K562 (cell line): Measurements from ENCODE around the gene EHBP1L1. TPM values are rescaled to one million over a fixed set of nuclear protein-coding genes. Genes with fewer than 3 reads are reported as not detected.
A peak's percentile ranks its signal among the peaks of the same experiment; 100 is the strongest.

Source experiments
- ATAC-seq: fragments of 200-7000 bp; cut with Tn5 transposase; 3 replicates; pipeline ENCODE4 v1.9.1; 2020; ENCODE audit warnings: moderate library complexity
- BruUV-seq: library from RNA; stranded (reverse); fragments of 400-500 nt; replicated peaks from 2 replicates; lab custom pipeline; 2021; lab: Mats Ljungman, UMichigan
- CTCF ChIA-PET: fragments of 300-600 bp; formaldehyde crosslinking; extraction: SDS; loops from one replicate; lab custom pipeline; 2021; ENCODE audit warnings: low intra/inter-chr PET ratio; lab: Yijun Ruan, JAX
- POLR2A ChIA-PET: fragments of 300-600, 350-650 bp; sonication (Branson Sonifier 250); formaldehyde crosslinking; extraction: SDS; loops from one replicate; lab custom pipeline; 2021; ENCODE audit warnings: antibody characterized with exemption, inconsistent platforms; lab: Yijun Ruan, JAX
- DNase-seq, 4 experiments: peaks; one replicate each; pipeline versions ENCODE4 v3.0.0 to v3.0.0-alpha.2; 2011 to 2018; ENCODE audit warnings: low spot score in 3 of 4, mixed read lengths in 3 of 4; ENCODE audit errors: extremely low read depth in 1 of 4
- FAIRE-seq: peaks from 2 replicates; lab custom pipeline; 2011; peaks lifted over from hg19 to GRCh38; lab: Jason Lieb, UNC
- H2AFZ ChIP-seq: 2 replicates; pipeline ENCODE4 v1.6.0; 2011; ENCODE audit warnings: low read depth, low read length, control low read depth, inconsistent platforms
- H3K27ac ChIP-seq: fragments of 200-600 bp; 3 replicates; pipeline ENCODE4 v1.8.0; 2011; ENCODE audit warnings: low read depth, mild to moderate bottlenecking, control low read depth, inconsistent platforms, low read length, moderate library complexity, mixed read lengths; ENCODE audit errors: extremely low read depth
- H3K27me3 ChIP-seq, 2 experiments: fragments of 300-600 bp in 1 of 2; 2 replicates in 1 of 2; 3 replicates in 1 of 2; pipeline versions ENCODE4 v1.6.0 to v1.8.0; 2011; ENCODE audit warnings: inconsistent platforms in 2 of 2, low read length in 2 of 2, mild to moderate bottlenecking in 1 of 2, mixed read lengths in 1 of 2, moderate library complexity in 1 of 2; ENCODE audit not compliant: control insufficient read depth in 2 of 2, insufficient read depth in 2 of 2
- H3K36me3 ChIP-seq: fragments of 300-600 bp; 3 replicates; pipeline ENCODE4 v1.8.0; 2011; ENCODE audit warnings: mild to moderate bottlenecking, low read length, inconsistent platforms; ENCODE audit not compliant: control insufficient read depth, insufficient read depth
- H3K4me1 ChIP-seq, 2 experiments: fragments of 200-600 bp in 1 of 2; replicated peaks in 1 of 2; 2 replicates in 1 of 2; 3 replicates in 1 of 2; pipeline versions ENCODE4 v1.5.1 to v1.8.0; 2011; ENCODE audit warnings: inconsistent platforms in 2 of 2, low read length in 2 of 2, mild to moderate bottlenecking in 1 of 2, mixed read lengths in 1 of 2, moderate library complexity in 1 of 2; ENCODE audit not compliant: control insufficient read depth in 2 of 2, insufficient read depth in 2 of 2
- H3K4me2 ChIP-seq: 2 replicates; pipeline ENCODE4 v1.6.1; 2011; ENCODE audit warnings: low read length, control low read depth, inconsistent platforms, mixed read lengths; ENCODE audit not compliant: insufficient read depth
- H3K4me3 ChIP-seq: fragments of 200-600 bp; sonication (generic), shearing (Covaris generic); 2 replicates; pipeline ENCODE4 v1.5.1; 2016; ENCODE audit warnings: control low read depth, inconsistent platforms
- H3K79me2 ChIP-seq: fragments of 200-600 bp; 3 replicates; pipeline ENCODE4 v1.8.0; 2011; ENCODE audit warnings: low read length, inconsistent platforms; ENCODE audit not compliant: control insufficient read depth, insufficient read depth
- H3K9ac ChIP-seq, 2 experiments: 2 replicates each; pipeline versions ENCODE4 v1.6.0 to v1.6.1; 2011; ENCODE audit warnings: low read depth in 2 of 2, low read length in 2 of 2, control low read depth in 1 of 2, inconsistent platforms in 1 of 2, mild to moderate bottlenecking in 1 of 2, mixed read lengths in 1 of 2; ENCODE audit not compliant: insufficient read depth in 1 of 2
- H3K9me1 ChIP-seq: one replicate; pipeline ENCODE4 v1.6.0; 2011; ENCODE audit warnings: inconsistent platforms, mild to moderate bottlenecking, low read length, moderate library complexity; ENCODE audit not compliant: control insufficient read depth, insufficient read depth
- H3K9me3 ChIP-seq: replicated peaks from 2 replicates; pipeline ENCODE4 v1.5.1; 2011; ENCODE audit warnings: low read depth, low read length, inconsistent platforms; ENCODE audit not compliant: control insufficient read depth, insufficient read depth
- H4K20me1 ChIP-seq: replicated peaks from 2 replicates; pipeline ENCODE4 v1.6.1; 2011; ENCODE audit warnings: low read length, inconsistent platforms, mixed read lengths; ENCODE audit not compliant: control insufficient read depth, insufficient read depth
- CBX1 ChIP-seq: sonication (generic); IDR thresholded peaks from 2 replicates; pipeline ENCODE4 v1.6.1; 2016; ENCODE audit warnings: antibody characterized with exemption, low read depth, mild to moderate bottlenecking
- ZBTB40 ChIP-seq, 2 experiments: fragments of 450-650 bp in 1 of 2; sonication (generic) in 1 of 2; formaldehyde crosslinking in 1 of 2; IDR thresholded peaks; 2 replicates each; pipeline versions ENCODE4 v1.7.1 to v1.9.0; 2016 to 2022; ENCODE audit warnings: inconsistent platforms in 1 of 2, mild to moderate bottlenecking in 1 of 2, missing genetic modification reagents in 1 of 2
- ZSCAN32 ChIP-seq: fragments of 450-650 bp; formaldehyde crosslinking; IDR thresholded peaks from 2 replicates; pipeline ENCODE4 v1.4.0; 2020; ENCODE audit warnings: mild to moderate bottlenecking, moderate library complexity
- WGBS: fragments of 100-300 bp; shearing (Covaris generic); methylation state at CpG from one replicate; pipeline ENCODE4 v1.1.6; 2016; ENCODE audit warnings: low coverage, mixed read lengths; ENCODE audit not compliant: insufficient coverage; ENCODE audit errors: missing lambda C conversion rate; 5-methylcytosine and 5-hydroxymethylcytosine counted together
- in situ Hi-C: fragments of 300-500 bp; cut with MboI; formaldehyde crosslinking; loops from 4 replicates; pipeline ENCODE4 v1.15.0; 2018; ENCODE audit warnings: inconsistent platforms, mixed read lengths
- intact Hi-C: fragments of 100-400 bp; cut with micrococcal nuclease; formaldehyde crosslinking; loops from 2 replicates; pipeline ENCODE4 v1.14.2; 2022
- polyA plus RNA-seq, 8 experiments: library from polyadenylated mRNA; depleted of rRNA in 4 of 8; stranded (reverse) in 5 of 8; unstranded in 3 of 8; fragments of >200 nt; fragmentation: Nextera tagmentation in 2 of 8; fragmentation: Illumina TruSeq in 1 of 8; extraction: Ambion mirVana in 2 of 8; extraction: Trizol in 1 of 8; gene quantifications; 2 replicates each; pipeline versions ENCODE4 v1.2.1 to v1.2.3, GENCODE V29; 2011 to 2014; ENCODE audit warnings: inconsistent platforms in 1 of 8, missing spikeins in 1 of 8
- total RNA-seq, 7 experiments: library from RNA; depleted of rRNA in 6 of 7; stranded (reverse); fragments of >200 nt in 6 of 7; fragmentation: Illumina TruSeq in 2 of 7; extraction: Trizol in 2 of 7; gene quantifications; 2 replicates each; pipeline versions ENCODE4 v1.2.1 to v1.2.3, GENCODE V29; 2011 to 2021; ENCODE audit warnings: low replicate concordance in 1 of 7

The EHBP1L1 gene
- total and polyA plus RNA-seq, 9 of the 15 experiments (the other 6 are each of a cell fraction or from before 2014, with no cell fraction given), result 0.03 to 87.1 (median 26.3) TPM

GRCh38 chr11:65559535-65559934 lies 16.3 kb upstream of the EHBP1L1 start:
- FAIRE-seq (peak; percentile 15), ATAC-seq (no peak), DNase-seq (no peak)
- intact Hi-C loops, result no loop called here
- no peaks in the 10 kb centered on the region for H3K27me3 ChIP-seq
- H3K36me3 ChIP-seq, result no peaks in the 10 kb centered on the region
- H3K4me2 ChIP-seq, result no peak overlapping the region
- H4K20me1 ChIP-seq, result no peaks in the 10 kb centered on the region
- no TSS peak for BruUV-seq
- H3K4me1 ChIP-seq, result peaks cover 44 to 69% of the 10 kb centered on the region in 2 experiments
- H3K27ac ChIP-seq, result no peak overlapping the region
- H3K79me2 ChIP-seq, result no peaks in the 10 kb centered on the region
- H3K9me3 ChIP-seq, result no peaks in the 10 kb centered on the region
- no peak overlapping the region for H3K4me3 ChIP-seq
- POLR2A ChIA-PET, result interaction anchor here (0.6 to 3.6 kb wide), 5 partner anchors 12 to 60 kb away, joined by 3 to 22 read pairs (median 8); partner anchors contain the start of genes FAM89B, MALAT1 and ZNRD2
- 72% methylated on average over 3 of the region's 5 CpGs for WGBS
- no peak for TF ChIP-seq ZSCAN32 (CRISPR knock-in tag)
- TF ChIP-seq ZBTB40 (IDR thresholded peaks at IDR 0.05), result no peak
- no peak for TF ChIP-seq ZBTB40 (CRISPR knock-in tag; IDR thresholded peaks at IDR 0.05)
- TF ChIP-seq CBX1, result no peak
- in situ Hi-C loops, result no loop called here
- no peak overlapping the region for H2AFZ ChIP-seq
- CTCF ChIA-PET, result no interaction called here
- H3K9me1 ChIP-seq, result no peaks in the 10 kb centered on the region
- H3K9ac ChIP-seq, result peak overlapping the region in 1 of 2 experiments; percentile 82; a peak in 2 of 4 replicates
